HG02678 (cell line): ENCODE results near the gene ACSL5.
"Not testable (repeated sequence)": the region's sequence is repeated elsewhere in the genome, so short reads cannot be mapped to it uniquely, and the experiment has no call there.

Experiments used
- ATAC-seq: cut with Tn5 transposase; IDR thresholded peaks from one replicate; pipeline ENCODE4 v1.9.1; 2021; ENCODE audit warnings: mild to moderate bottlenecking, moderate library complexity; ENCODE audit not compliant: unreplicated experiment

The ACSL5 gene

DNA sequence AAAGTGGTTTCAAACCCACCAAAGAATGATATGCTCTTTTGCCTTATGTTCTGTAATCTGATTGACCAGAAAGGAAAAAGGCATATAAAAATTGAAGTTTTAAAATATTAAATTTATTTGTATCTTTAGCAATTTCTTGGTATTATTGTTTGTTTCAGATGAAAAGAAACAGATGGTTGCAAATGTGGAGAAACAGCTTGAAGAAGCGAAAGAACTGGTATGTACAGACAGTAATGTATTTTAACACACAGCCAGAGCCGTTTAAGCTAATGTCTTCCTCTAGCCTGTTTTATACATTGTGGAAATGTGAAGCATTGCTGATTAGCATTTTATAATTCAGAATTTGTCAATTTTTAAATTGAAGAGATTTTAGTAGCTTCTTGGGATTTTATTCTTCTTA, 86.5 kb downstream of the ACSL5 start:
- no peak for ATAC-seq

DNA sequence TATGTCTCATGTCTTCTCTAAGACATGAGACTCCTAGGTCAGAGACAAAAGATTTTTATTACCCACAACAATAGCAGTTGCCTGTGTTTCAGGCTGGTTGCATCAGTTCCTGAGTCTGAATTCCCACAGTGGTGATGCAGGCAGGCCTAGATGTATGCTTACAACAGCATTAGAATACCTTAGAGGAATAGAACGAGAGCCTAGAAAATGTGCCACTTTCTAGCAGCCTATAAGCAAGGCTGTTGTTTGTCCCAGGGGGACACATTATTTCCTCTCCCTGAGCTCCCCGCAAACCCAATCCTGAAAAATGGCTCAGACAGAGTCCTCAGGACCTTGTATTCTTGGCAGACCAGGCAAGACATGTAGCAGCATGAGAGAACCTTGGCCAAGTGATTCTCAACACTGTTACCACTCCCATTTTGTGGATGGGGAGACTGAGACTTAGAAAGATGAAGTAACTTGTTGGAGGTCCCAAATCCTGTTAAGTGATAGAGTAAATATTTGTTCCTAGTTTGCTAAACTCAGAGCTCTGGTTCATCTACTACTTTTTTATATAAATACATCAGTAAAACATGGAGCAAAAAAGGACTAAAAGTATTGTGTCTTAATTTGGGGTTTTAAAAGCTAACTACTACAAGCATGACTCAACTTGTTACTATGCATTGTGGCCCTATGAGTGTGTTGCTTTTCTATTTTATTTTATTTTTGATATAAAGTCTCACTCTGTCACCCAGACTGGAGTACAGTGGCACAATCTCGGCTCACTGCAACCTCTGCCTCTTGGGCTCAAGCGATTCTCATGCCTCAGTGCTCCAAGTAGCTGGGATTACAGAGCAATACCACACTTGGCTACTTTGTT, 87.3 kb downstream of the ACSL5 start:
- no peak for ATAC-seq

DNA sequence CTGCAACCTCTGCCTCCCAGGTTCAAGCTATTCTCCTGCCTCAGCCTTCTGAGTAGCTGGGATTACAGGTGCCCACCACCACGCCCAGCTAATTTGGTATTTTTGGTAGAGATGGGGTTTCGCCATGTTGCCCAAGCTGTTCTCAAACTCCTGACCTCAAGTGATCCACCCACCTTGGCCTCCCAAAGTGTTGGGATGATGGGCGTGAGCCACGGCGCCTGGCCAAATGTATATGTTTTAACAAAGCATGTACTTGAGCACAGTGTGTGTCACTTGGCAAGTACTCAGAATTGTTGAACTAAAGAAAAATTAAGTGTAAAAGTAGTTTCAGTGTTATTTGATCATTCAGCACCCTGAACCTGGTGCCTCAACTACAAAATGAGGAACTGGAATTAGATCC, 90.2 kb downstream of the ACSL5 start:
- not testable (repeated sequence) for ATAC-seq

DNA sequence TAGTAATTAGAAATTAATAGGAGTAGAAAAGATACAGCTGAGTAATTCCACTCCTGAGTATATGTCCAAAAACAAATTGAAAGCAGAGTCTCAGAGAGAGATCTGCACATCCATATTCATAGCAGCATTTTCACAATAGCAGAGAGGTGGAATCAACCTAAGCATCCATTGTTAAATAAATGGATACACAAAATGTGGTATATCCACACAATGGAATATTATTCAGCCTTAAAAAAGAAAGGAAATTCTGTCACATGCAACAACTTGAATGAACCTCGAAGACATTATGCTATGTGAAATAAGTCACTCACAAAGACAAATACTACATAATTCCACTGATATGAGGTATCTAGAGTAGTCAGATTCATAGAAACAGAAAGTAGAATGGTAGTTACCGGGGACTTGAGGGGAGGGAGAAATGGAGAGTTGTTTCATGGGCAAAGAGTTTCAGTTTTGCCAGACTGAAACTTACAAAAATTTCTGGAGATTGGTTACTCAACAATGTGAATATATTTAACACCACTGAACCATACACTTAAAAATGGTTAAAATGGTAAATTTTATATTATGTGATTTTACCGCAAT, 91.5 kb downstream of the ACSL5 start:
- no peak for ATAC-seq

DNA sequence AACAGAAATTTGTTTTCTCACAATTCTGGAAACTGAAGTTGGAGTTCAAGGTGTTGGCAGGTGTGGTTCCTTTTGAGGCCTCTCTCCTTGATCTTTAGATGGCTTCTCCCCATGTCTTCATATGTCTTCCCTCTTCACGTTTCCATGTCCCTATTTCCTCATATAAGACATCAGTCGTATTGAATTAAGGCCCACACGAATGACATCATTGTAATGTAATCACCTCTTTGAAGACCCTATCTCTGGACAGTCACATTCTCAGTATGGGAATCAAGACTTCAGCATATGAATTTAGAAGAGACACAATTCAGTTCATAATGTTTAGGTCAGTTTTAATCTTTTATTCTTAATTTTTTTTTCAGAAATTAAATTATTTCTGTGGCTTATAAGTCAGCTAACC, 92.9 kb downstream of the ACSL5 start:
- no peak for ATAC-seq

DNA sequence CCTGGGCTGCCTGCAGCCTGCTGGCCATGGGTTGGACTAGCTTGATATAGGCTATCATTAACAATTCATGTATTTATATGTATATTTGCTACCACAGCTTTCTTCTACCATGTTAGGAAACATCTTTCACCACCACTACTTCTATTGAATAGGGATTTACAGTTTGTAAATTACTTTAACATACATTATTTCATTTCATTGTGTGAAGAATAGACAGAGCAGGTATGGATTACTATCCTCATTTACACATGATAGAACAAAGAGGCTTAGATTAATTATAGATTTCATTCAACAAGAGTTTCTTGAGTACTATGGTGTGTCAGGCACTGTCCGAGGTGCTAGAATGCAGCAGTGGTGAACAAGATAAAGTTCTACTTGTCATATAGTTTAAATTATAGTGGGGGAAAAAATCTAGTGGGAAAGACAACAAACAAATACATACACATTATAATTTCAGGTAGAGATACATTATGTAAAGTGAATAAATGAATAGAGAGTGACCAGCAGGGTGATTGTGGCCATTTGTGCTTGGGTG, 93.7 kb downstream of the ACSL5 start:
- ATAC-seq, result no peak

DNA sequence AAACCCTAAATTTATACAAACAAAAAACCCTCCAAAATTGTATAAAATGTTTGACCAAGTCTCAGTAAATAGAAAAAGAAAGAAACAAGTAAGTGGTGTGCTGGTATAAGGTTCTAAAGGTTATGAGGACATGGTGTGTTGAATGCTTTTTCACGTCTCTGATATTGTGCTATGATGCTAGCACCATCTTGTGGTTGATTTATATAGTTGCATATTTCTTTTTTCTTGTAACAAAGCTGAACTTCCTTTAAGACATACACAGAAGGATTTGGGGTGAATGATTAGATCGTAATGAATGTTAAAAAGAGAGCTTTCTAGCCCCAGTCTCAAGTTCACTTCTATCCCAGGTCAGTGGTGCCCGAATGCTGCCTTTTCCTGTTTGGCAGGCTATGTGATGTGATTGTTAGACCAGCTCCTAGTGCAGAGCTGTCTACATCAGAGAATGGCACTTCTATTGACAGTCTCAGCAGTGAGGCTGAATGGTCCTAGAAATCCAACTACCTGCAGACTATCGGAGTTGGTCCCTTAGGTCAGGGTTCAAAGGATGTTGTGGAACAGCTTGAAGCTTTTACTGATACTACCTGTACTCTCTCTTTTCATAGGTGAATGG, 98.1 kb downstream of the ACSL5 start:
- ATAC-seq, result no peak

DNA sequence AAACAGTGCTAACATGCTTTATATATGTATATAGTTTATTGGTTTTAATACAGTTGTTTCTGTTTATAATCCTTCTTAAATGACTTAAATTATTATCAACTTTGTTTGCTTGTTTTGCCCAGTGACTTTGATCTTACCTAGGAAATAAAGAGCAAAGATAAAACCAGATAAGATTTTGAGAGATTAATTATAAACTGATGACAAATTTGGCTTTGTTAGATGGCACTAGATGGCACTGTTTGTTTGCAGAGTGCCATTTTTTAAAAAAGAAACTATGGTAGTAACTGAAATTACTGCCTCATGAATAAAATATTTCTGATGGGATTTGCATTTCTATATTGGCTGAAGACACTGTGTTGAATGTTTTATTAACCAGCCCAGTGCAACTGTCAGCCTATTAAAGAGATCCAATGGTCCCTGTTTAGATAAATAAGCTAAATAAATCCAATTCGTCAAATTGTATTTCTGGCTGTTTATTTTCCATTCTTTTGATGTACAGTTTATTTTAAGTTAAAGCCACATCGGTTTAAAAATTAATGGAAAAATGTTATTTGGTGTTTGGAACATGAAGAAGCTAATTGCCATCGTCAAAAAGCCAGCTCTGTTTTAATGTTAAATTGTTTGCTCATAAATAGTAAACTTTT, 101.8 kb downstream of the ACSL5 start:
- ATAC-seq, result no peak
